Measurements from ENCODE around the gene RNASET2.
"Not testable (repeated sequence)": the region's sequence is repeated elsewhere in the genome, so short reads cannot be mapped to it uniquely, and the experiment has no call there.

The RNASET2 gene

DNA sequence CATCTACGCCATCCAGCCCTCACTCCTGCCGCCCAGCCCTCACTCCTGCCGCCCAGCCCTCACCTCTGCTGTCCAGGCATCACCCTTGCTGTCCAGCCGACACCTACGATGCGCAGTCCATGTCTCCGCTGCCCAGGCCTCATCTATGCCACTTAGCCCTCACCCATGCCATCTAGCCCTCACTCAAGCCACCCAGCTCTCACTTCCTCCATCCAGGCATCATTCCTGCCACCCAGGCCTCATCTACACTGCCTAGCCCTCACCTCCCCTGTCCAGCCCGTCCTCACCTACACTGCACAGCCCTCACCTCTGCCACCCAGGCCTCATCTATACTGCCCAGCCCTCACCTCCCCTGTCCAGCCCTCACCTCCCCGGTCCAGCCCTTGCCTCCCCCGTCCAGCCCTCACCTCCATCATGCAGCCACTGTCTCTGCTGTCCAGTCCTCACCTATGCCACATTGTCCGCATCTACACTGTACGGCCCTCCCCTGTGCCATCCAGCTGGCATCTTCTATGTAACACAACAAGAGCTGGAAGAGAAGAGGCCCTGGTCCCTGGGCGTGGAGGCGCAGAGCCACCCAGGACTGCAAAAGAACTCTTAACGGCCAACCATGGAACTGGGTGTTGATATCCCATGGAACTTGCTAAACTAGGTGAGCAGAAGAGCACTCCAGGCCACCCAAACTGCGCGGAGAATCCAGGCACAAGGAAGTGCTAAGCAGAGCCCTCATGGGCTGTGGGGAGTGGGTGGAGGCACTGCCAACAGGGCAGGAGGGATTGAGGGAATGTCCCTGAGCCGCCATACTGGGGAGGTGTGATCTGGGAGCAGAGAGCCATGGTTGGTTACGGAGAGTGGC lies 31.0 kb downstream of the RNASET2 start:
- no peak for DNase-seq

DNA sequence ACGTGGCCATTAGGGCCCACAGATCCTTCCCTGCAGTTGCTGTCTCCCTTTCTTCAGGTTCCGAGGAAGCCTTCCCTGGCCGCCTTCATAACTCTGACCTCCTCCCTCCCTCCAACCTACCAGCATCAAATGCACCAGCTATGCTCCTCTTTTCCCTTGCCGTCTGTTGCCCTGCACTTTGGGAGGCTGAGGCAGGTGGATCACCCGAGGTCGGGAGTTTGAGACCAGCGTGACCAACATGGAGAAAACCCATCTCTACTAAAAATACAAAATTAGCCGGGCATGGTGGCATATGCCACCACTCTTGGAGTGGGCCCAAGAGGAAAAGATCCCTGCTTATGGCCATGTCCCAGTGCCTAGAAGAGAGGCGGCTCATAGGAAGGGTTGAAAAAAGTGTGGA lies 31.8 kb downstream of the RNASET2 start:
- DNase-seq, result no peak

DNA sequence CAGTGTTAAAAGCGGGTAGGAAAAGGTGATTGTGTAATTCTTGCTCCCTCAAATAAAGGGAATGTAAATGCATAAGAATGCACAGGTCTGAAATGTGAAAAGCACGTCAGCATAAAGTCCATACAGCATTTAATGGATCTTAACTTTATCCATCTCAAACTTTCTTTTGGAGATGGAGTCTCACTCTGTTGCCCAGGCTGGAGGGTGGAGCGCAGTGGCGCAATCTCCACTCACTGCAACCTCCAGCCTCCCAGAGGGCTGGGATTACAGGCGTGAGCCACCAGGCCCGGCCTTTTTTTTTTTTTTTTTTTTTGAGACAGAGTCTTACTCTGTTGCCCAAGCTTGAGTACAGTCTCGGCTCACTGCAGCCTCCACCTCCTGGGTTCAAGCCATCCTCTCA lies 33.4 kb downstream of the RNASET2 start:
- DNase-seq, result no peak

DNA sequence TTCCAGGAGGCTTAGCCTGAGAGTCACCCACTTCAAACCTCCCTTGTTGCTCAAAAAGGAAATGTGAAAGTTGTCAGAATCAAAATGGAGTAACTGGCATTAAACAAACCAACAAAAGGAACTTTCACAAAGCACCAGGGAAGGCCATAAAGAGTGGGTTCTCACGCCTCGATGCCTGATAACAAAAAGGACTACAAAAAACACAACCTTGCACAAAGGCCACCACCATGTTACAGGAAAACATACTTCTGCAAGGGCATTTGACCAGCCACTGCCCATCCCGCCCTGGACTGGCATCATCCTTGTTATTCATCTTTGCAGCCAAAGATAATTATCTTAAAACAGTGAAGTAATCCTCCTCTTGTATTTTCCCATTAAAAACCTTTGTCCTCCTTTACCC lies 34.8 kb downstream of the RNASET2 start:
- no peak for DNase-seq

DNA sequence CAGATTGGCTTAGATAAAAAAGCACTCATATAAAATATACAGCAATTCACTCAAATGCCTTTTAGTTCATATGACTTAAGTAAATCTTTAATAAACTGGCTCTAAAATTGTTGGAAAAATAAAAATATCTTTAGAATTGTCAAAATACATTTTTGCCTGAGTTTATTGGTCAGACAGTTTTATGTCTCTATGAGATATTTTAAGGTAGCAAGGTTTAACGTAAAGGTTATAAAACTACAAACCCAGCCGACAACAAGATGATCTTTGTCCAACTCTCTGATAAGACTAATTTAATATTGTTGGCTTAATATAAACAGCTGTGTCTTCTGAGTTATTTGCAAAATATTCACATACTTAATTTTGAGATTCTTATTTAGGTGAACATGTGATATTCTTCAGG lies 39.5 kb downstream of the RNASET2 start:
- no peak for DNase-seq

DNA sequence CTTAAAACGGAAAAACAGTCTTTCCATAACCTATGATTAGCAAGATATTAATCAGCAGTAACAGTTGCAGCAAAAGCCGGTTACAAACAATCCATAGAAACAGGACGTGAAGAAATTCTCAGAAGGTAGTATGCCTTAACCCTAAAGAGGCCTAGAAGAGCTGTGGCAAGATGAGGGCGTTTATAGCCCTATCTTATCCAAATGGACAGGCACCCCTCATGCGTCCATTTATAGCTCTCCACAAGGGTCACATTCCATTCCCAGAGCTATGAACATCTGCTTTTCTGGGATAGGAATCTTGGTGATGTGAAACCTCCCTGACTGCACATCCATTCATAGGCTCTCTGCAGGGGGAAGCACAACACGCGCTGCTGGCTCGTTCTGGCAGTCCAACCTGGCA lies 40.9 kb downstream of the RNASET2 start:
- DNase-seq, result not testable (repeated sequence)

DNA sequence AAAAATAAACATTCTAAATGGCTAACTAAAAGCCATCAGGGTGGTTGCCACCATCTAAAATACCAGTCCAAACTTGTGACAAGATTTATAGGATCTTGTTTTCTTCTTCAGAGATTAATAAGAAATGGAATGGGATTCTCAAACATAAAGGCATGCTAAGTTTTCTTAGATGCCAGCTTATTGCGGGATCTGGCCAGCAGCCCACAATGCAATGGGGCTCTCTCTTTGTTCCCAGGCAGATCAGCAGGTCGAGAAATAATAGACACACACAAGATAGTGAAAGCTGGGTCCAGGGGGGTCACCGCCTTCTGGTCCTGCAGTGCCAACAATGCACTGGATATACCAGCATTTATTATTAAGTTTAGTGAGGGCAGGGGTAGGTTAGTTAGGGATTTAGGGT lies 41.4 kb downstream of the RNASET2 start:
- DNase-seq, result not testable (repeated sequence)

DNA sequence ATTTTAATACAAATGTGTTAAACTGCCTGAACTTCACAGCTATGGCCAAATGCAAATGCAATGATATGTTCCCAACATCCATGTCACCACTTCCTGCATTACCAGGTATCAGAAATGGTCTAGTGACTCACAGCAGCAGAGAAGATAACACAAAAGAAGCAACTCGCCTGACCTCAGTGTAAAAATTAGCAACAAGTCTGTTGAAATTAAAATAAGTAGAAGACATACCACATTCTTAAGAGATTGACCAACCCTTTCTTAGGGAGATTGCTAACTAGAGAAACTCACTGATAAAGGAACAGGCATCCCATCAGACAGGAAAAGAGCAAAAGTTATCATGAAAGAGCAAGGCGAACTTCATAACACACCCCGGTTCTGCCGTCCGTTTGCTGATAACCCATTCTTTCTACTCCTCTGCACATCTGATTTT lies 45.1 kb downstream of the RNASET2 start:
- DNase-seq, result no peak

DNA sequence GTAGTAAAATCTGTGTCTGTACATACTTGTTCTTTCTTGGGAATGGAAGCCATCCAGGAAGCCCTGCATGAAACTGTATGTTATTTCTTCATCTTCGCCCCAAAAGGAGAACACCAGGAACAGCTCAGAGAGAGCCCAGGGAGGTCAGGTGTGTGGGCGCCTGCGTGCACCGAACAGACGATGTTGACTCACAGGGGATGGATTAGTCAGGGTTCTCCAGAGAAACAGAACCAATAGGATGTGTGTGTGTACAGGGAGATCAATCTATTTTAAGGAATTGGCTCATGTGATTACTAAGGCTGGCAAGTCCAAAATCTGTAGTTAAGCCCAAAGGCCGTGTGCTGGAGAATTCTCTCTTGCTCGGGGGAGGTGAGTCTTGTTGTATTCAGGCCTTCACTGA lies 45.7 kb downstream of the RNASET2 start:
- DNase-seq, result no peak

DNA sequence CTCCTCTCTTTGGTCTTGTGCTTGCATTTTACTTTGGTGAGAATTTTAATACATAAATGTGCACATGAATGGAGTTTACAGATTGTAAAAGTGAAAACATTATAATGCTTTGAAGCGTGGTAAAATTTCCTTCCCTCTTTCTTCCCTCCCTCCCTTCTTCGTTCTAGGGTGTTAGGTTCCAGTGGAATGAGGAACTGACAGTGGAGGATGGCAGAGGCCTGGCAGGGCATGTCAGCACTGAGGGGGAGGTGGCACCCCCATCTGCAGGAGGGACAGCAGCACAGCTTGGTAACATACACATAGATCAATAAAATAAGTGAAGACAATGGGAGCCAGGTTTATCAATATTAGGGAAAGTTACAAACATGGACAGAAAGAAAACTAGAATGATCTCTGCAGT lies 47.5 kb downstream of the RNASET2 start:
- no peak for DNase-seq

DNA sequence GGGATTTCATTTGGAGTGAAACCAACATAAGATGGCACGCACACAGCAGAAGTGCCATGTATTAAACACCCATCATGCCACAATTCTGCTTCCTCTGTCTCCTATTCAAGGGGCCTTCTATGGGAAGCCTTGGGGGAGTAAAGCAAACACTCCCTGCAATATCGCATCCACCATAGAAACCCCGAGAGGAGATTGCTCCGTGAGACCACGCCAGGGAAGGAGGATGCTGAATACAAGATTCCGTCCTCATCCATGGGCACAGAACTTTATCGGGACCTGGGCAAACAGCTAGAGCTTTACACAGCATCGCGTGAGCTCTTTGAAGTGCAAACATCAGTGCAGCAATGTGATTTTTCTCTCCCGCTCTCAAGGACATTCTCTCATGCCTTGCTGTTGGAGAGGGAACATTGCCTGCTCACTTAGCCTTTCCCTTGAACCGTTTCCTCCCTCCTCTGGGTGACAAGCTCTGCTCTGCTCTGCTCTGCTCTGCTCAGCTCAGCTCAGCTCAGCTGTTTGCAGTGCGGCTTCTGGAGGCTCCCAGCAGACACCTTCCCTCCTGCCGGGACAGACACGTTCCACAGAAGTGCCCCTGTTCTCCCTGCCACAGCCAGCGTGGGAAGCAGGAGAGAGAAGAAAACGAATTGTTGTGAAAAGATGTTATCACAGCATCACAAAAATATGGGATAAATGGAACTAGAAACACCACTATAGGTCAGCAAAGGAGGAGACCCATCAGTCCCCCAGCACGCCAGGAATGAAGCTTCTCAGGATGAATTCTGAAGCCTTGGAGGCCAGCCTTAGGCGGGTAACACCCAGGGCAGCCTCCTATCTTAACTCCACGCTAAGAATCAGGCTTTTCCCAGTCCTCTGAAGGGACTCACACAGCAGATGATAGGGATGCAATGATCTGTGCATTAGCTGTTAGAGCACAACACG lies 48.2 kb downstream of the RNASET2 start:
- no peak for DNase-seq

DNA sequence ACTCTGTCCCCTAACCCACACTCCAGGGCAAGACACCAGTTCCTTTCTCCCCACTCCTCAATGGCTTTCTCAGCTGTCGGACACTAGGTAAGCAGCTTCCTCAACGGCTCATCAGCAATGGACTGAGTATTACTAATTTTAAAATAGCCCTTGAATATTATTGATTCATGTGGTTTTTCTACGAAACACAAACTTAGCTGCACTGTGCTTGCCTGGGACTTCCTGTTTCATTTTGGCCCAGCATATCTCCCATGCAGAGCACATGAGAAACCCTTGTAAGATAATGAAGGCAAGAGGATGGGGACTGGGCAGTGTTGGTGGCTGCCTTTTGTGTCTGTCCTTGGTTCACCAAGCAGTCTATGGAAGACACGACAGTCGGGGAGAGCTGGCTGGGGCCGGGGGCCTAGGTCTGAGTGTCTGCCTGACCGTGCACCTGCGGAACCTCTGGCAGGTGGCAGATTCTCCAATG lies 48.9 kb downstream of the RNASET2 start:
- no peak for DNase-seq

DNA sequence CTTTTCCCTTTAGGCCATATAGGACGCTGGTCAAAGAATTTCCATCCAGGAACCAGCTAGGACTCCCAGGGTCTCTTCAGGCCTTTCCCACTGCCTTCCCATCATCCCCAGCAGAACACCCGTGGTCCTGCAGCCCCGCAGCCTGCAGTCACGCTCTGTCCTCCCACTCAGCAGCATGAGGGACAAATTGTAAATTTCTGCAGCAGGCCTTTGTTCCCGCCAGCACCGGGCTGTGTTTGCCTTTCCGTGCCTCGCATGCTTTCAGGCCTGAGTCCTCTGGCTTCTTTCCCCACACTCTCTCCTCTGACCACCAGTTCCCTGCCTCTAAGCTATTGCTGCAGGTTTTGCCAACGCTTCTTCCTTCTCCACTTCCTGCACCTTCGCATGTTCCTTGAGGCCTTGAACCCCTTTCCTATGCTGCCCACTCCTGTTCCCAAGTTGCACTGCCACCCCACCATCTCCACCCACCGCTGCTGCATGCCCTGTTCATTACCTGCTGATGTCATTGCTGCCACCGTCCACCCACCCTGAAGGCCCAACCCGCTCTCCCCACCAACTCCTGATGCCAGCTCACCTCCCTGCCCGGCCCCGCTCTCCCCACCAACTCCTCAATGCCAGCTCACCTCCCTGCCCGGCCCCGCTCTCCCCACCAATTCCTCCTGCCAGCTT lies 49.8 kb downstream of the RNASET2 start:
- DNase-seq, result no peak

DNA sequence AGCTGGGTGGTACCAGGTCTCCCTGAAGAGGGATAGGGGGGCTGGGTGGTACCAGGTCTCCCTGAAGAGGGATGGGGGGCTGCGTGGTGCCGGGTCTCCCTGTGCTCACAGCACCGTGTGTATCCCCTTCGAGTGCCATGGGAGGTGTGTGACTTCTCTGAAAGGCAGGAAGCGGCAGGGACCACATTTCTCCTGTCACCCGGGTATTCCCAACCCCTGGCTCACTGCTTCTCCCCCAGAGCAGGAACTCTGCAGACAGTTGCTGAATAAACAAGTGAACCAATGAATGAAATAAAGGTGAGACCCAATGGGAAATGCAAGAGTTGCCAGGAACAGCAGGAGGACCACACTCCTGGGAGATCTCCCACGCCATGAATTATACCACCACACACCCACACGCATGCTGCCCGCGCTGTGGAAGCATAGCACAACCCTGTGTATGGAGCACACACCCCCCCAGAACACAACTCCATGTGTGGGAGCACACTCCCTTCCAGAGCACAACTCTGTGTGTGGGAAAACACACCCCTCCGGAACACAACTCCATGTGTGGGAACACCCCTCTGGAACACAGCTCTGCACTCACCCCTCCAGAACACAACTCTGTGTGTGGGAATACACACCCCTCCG lies 50.7 kb downstream of the RNASET2 start:
- DNase-seq, result no peak

DNA sequence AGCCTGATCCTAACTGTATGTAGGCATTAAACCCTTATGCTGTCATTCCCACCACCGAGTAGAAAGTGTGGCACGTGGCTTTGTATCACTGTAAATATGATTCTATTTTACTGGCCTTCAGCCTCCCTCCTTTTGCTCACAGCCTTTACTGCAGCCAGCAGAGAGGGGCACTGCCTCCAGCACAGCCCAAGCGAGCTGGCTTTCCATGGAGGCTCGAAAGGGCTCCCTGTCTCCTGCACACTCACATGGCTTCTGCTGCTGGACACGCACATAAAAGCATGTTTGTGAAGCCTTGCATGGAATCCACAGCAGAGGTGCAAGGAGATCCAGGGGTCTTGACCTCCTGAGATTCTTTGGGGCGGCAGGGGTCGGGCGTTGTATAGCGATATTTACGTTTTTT lies 51.3 kb downstream of the RNASET2 start:
- DNase-seq, result no peak

DNA sequence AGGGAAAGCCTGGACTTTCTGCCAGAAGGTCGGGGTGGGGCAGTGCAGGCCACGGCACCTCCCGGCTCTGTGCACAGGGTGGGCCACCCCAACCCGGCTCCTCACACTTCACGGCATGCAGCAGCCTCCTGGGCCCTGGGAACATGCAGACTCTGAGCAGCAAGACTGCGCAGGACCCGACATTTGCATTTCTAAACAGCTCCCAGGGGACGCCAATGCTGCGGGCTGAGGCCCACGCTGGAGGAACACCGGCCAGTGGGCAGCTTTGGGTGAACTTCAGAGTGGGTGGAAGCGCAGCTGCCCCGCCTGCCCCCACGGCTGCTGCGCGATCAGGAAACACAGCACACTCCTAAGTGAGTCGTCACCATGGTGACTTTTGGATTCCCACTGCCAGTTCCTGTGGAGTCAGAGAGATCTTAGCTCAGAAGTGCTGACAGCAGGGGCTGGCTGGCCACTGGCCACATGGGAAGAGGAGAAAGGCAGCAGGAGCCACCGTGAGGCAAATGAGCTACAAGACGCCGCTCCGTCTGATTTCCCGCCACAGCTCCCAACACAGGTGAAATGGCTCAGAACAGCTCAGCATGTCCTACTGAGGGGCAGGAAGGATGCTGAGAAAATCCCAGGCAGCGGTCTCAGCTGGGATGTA lies 52.1 kb downstream of the RNASET2 start:
- DNase-seq, result peak; percentile 40

DNA sequence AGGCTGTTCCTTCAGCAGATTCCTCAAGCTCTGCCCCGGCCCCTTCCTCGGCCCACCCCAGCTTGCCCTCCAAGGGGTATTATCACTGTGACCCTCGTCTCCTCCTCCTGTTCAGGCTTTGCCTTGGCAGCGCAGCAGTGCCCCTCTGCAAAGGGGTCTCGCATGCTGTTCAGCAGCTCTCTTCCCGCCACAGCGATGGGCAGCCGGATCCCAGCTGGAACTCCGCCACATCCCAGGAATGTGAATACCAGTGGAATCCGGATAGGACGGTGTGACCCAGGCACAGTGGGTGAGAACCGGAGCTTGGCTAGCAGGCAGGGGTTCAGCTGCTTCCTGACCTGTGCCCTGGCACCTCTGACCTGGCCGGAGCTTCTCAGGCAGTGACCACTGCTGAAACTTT lies 52.9 kb downstream of the RNASET2 start:
- no peak for DNase-seq

DNA sequence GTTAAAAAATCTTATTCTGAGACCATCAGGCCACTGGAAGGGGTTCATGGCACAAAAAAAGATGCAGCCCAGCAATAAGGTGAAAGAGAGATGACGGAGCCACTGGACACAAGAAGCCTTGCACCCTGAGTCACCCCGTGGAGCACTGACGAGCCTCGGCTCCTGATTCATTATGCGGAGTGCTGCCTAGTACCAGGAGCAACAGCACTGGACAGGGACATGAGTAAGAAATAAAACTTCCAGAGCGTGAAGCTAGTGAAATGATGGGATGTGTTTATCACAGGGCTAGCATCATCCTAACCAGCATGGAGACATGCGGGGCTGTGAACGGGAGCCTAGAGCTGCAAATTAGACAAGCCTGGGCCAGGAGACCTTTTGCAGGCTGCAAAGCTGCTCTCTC lies 53.3 kb downstream of the RNASET2 start:
- DNase-seq, result no peak

DNA sequence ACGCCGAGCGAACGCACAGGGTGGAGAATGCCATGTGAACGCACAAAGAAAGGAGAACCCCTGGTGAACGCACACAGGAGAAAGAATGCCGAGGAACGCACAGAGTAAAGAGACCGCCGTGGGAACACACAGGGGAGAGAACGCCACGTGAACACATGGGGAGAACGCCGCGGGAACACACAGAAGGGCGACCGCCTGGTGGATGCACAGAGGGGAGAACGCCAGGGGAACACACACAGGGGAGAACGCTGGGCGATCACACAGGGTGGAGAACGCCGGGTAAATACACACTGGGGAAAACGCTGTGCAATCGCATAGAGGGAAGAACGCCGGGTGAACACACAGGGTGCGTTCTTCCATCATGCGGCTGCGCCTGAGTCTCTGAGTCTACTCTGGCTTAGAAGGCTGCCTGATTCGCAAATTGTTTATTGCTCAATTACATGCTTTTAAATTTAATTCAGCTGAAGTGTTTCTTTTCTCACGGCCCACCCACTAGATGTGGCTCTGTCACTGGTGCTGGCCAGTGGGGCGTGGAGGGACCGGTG lies 54.1 kb downstream of the RNASET2 start:
- DNase-seq, result no peak

DNA sequence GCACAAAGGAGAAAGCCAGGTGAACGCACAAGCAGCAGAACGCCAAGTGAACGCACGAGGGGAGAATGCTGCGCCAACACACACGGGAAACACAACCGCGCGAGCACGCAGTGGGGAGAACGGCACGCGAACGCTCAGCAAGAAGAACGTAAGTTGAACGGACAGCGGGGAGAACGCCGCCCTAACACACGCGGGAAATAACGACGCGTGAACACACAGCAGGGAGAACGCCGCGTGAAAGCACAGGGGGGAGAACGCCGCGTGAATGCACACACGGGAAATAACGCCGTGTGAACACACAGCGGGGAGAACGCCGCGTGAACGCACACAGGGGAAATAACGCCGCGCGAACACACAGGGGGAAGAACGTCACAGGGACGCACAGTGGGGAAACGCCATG lies 54.7 kb downstream of the RNASET2 start:
- DNase-seq, result no peak

DNA sequence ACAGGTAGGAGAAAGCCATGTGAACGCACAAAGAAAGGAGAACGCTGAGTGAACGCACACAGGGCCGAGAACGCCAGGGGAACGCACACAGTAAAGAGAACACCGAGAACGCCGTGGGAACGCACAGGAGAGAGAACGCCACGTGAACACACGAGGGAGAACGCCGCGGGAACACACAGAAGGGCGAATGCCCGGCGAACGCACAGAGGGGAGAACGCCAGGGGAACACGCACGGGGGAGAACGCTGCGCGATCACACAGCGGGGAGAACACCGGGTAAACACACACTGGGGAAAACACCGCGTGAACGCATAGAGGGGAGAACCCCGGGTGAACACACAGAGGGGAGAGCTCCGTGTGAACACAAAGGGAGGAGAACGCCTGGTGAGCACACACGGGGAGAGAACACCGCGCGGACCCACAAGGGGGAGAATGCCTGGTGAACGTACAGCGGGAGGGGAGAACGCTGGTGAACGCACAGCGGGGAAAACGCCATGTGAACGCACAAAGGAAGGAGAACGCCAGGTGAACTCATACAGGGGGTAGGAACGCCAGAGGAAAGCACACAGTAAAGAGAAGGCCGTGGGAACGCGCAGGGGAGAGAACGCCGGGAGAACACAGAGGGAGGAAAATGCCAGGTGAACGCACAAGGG lies 55.3 kb downstream of the RNASET2 start:
- DNase-seq, result no peak

All from midbrain (tissue), 1 donor.